ENCODE data around the gene GRAMD2B. TPM values are rescaled to one million over a fixed set of nuclear protein-coding genes. Genes with fewer than 3 reads are reported as not detected.

Gene GRAMD2B
- total and polyA plus RNA-seq, 3 experiments from 2014 or later: 7.0 to 10.4 (median 8.4) TPM

GRCh38 chr5:126487596-126487995 is 64.4 kb downstream of the GRAMD2B start:
- no peak for DNase-seq
- H3K4me1 Mint-ChIP-seq: no peaks in the 10 kb centered on the region
- H3K4me3 ChIP-seq (ENCODE audit: low read length): no peak overlapping the region
- no peaks in the 10 kb centered on the region for H3K9me3 Mint-ChIP-seq
- POLR2A ChIA-PET: no interaction called here
- H3K27me3 Mint-ChIP-seq: no peaks in the 10 kb centered on the region
- H3K27ac ChIP-seq (ENCODE audit: low read depth, low read length): no peak overlapping the region
- CTCF ChIA-PET: interaction anchor here (0.7 to 2.8 kb wide), 2 partner anchors 12 to 13 kb away, joined by 3 to 14 read pairs; no protein-coding TSS in a partner anchor
- H3K27ac Mint-ChIP-seq: peak overlapping the region in 1 of 8 donors; percentile 6
- no peak overlapping the region for H3K4me3 Mint-ChIP-seq
- peaks cover 12% of the 10 kb centered on the region for H3K36me3 ChIP-seq (ENCODE audit: insufficient read depth, low read length)
- no peaks in the 10 kb centered on the region for H3K4me1 ChIP-seq (ENCODE audit: insufficient read depth, low read length)
- H3K9me3 ChIP-seq (ENCODE audit: low read length): no peaks in the 10 kb centered on the region
- peaks cover 12 to 70% (median 21%) of the 10 kb centered on the region in 3 donors for H3K36me3 Mint-ChIP-seq
- no peaks in the 10 kb centered on the region for H3K27me3 ChIP-seq (ENCODE audit: insufficient read depth, low read length, poor library complexity, severe bottlenecking)

GRCh38 chr5:126488443-126489065 is 65.3 kb downstream of the GRAMD2B start:
- no peak overlapping the region for H3K4me3 Mint-ChIP-seq
- peak overlapping the region in 1 of 8 donors; percentile 5 for H3K27ac Mint-ChIP-seq
- Histone ChIP-seq H3K27me3 (ENCODE audit: insufficient read depth, low read length, poor library complexity, severe bottlenecking) (no peaks in the 10 kb centered on the region), H3K36me3 (ENCODE audit: insufficient read depth, low read length) (peaks cover 12% of the 10 kb centered on the region), H3K27ac (ENCODE audit: low read depth, low read length) (no peak overlapping the region), H3K4me3 (ENCODE audit: low read length) (no peak overlapping the region), H3K9me3 (ENCODE audit: low read length) (no peaks in the 10 kb centered on the region), H3K4me1 (ENCODE audit: insufficient read depth, low read length) (no peaks in the 10 kb centered on the region)
- POLR2A ChIA-PET: no interaction called here
- no peak for DNase-seq
- peaks cover 6 to 68% (median 19%) of the 10 kb centered on the region in 3 donors for H3K36me3 Mint-ChIP-seq
- no peaks in the 10 kb centered on the region for H3K4me1 Mint-ChIP-seq
- H3K27me3 Mint-ChIP-seq: no peaks in the 10 kb centered on the region
- CTCF ChIA-PET: interaction anchor here (2.8 kb wide), 1 partner anchor 12 kb away, joined by 14 read pairs; no protein-coding TSS in a partner anchor
- H3K9me3 Mint-ChIP-seq: no peaks in the 10 kb centered on the region

- no peaks in the 10 kb centered on the region for H3K9me3 Mint-ChIP-seq
- no peaks in the 10 kb centered on the region for H3K4me1 Mint-ChIP-seq
- CTCF ChIA-PET: interaction anchor here (1.4 to 2.8 kb wide), 2 partner anchors 10 kb away, joined by 3 to 14 read pairs; no protein-coding TSS in a partner anchor
- Histone ChIP-seq H3K27me3 (ENCODE audit: insufficient read depth, low read length, poor library complexity, severe bottlenecking) (no peaks in the 10 kb centered on the region), H3K9me3 (ENCODE audit: low read length) (no peaks in the 10 kb centered on the region), H3K27ac (ENCODE audit: low read depth, low read length) (no peak overlapping the region), H3K36me3 (ENCODE audit: insufficient read depth, low read length) (peaks cover 5% of the 10 kb centered on the region), H3K4me1 (ENCODE audit: insufficient read depth, low read length) (no peaks in the 10 kb centered on the region), H3K4me3 (ENCODE audit: low read length) (no peak overlapping the region)
- H3K36me3 Mint-ChIP-seq: peaks cover 6 to 54% (median 19%) of the 10 kb centered on the region in 3 donors
- no peak for DNase-seq
- no peaks in the 10 kb centered on the region for H3K27me3 Mint-ChIP-seq
- peak overlapping the region in 5 of 8 donors; percentile 7 to 62 (median 25) for H3K27ac Mint-ChIP-seq
- POLR2A ChIA-PET: no interaction called here
- H3K4me3 Mint-ChIP-seq: no peak overlapping the region
Observed at GRCh38 chr5:126490167-126490940, 67.1 kb downstream of the GRAMD2B start.

- Histone ChIP-seq H3K36me3 (ENCODE audit: insufficient read depth, low read length) (no peaks in the 10 kb centered on the region), H3K27ac (ENCODE audit: low read depth, low read length) (no peak overlapping the region), H3K9me3 (ENCODE audit: low read length) (no peaks in the 10 kb centered on the region), H3K4me1 (ENCODE audit: insufficient read depth, low read length) (no peaks in the 10 kb centered on the region), H3K27me3 (ENCODE audit: insufficient read depth, low read length, poor library complexity, severe bottlenecking) (no peaks in the 10 kb centered on the region), H3K4me3 (ENCODE audit: low read length) (no peak overlapping the region)
- no peak overlapping the region for H3K4me3 Mint-ChIP-seq
- H3K27me3 Mint-ChIP-seq: no peaks in the 10 kb centered on the region
- no peaks in the 10 kb centered on the region for H3K9me3 Mint-ChIP-seq
- H3K36me3 Mint-ChIP-seq: peaks cover 0 to 30% (median 8%) of the 10 kb centered on the region in 3 donors
- ChIA-PET POLR2A (no interaction called here), CTCF (no interaction called here)
- H3K4me1 Mint-ChIP-seq: no peaks in the 10 kb centered on the region
- no peak for DNase-seq
- H3K27ac Mint-ChIP-seq: peak overlapping the region in 1 of 8 donors; percentile 9
Observed at GRCh38 chr5:126492939-126493338, 69.7 kb downstream of the GRAMD2B start.

- H3K27ac Mint-ChIP-seq: no peak overlapping the region
- Histone ChIP-seq H3K36me3 (ENCODE audit: insufficient read depth, low read length) (no peaks in the 10 kb centered on the region), H3K27me3 (ENCODE audit: insufficient read depth, low read length, poor library complexity, severe bottlenecking) (no peaks in the 10 kb centered on the region), H3K9me3 (ENCODE audit: low read length) (no peaks in the 10 kb centered on the region), H3K27ac (ENCODE audit: low read depth, low read length) (no peak overlapping the region), H3K4me3 (ENCODE audit: low read length) (no peak overlapping the region), H3K4me1 (ENCODE audit: insufficient read depth, low read length) (no peaks in the 10 kb centered on the region)
- POLR2A ChIA-PET: no interaction called here
- H3K9me3 Mint-ChIP-seq: no peaks in the 10 kb centered on the region
- peaks cover 0 to 16% (median 6%) of the 10 kb centered on the region in 3 donors for H3K36me3 Mint-ChIP-seq
- DNase-seq: no peak
- H3K4me1 Mint-ChIP-seq: peaks cover 0 to under 1% (median 0%) of the 10 kb centered on the region in 3 donors
- no peaks in the 10 kb centered on the region for H3K27me3 Mint-ChIP-seq
- H3K4me3 Mint-ChIP-seq: no peak overlapping the region
- CTCF ChIA-PET: no interaction called here
Observed at GRCh38 chr5:126494393-126494792, 71.2 kb downstream of the GRAMD2B start.

GRCh38 chr5:126497506-126497905 is 74.3 kb downstream of the GRAMD2B start:
- Mint-ChIP-seq H3K27ac (peak overlapping the region in 3 of 8 donors; percentile 12 to 88 (median 36)), H3K4me3 (no peak overlapping the region), H3K4me1 (peaks cover 6 to 16% (median 7%) of the 10 kb centered on the region in 3 donors), H3K36me3 (peaks cover 0 to 5% (median 0%) of the 10 kb centered on the region in 3 donors), H3K9me3 (no peaks in the 10 kb centered on the region), H3K27me3 (no peaks in the 10 kb centered on the region)
- Histone ChIP-seq H3K9me3 (ENCODE audit: low read length) (no peaks in the 10 kb centered on the region), H3K4me3 (ENCODE audit: low read length) (no peak overlapping the region), H3K27ac (ENCODE audit: low read depth, low read length) (no peak overlapping the region), H3K4me1 (ENCODE audit: insufficient read depth, low read length) (peaks cover 11% of the 10 kb centered on the region), H3K27me3 (ENCODE audit: insufficient read depth, low read length, poor library complexity, severe bottlenecking) (no peaks in the 10 kb centered on the region), H3K36me3 (ENCODE audit: insufficient read depth, low read length) (no peaks in the 10 kb centered on the region)
- no peak for DNase-seq
- ChIA-PET POLR2A (no interaction called here), CTCF (no interaction called here)

- H3K27ac Mint-ChIP-seq: peak overlapping the region in 4 of 8 donors; percentile 3 to 72 (median 34)
Observed at GRCh38 chr5:126499278-126499677, 76.1 kb downstream of the GRAMD2B start.

GRCh38 chr5:126499853-126500342 is 76.7 kb downstream of the GRAMD2B start:
- CTCF ChIA-PET: interaction anchor here (0.7 to 3.0 kb wide), 21 partner anchors 9 to 162 kb away, joined by 3 to 14 read pairs (median 4); no protein-coding TSS in a partner anchor
- POLR2A ChIA-PET: no interaction called here
- peak in 4 of 5 donors; percentile 5 to 67 (median 51) for DNase-seq
- H3K36me3 Mint-ChIP-seq: no peaks in the 10 kb centered on the region
- H3K9me3 ChIP-seq (ENCODE audit: low read length): no peaks in the 10 kb centered on the region
- H3K36me3 ChIP-seq (ENCODE audit: insufficient read depth, low read length): no peaks in the 10 kb centered on the region
- H3K9me3 Mint-ChIP-seq: no peaks in the 10 kb centered on the region
- H3K27me3 ChIP-seq (ENCODE audit: insufficient read depth, low read length, poor library complexity, severe bottlenecking): no peaks in the 10 kb centered on the region
- peaks cover 11% of the 10 kb centered on the region for H3K4me1 ChIP-seq (ENCODE audit: insufficient read depth, low read length)
- H3K4me3 Mint-ChIP-seq: no peak overlapping the region
- no peaks in the 10 kb centered on the region for H3K27me3 Mint-ChIP-seq
- no peak overlapping the region for H3K4me3 ChIP-seq (ENCODE audit: low read length)
- H3K4me1 Mint-ChIP-seq: peaks cover 6 to 22% (median 13%) of the 10 kb centered on the region in 3 donors
- H3K27ac Mint-ChIP-seq: peak overlapping the region in 6 of 8 donors; percentile 8 to 80 (median 59)
- no peak overlapping the region for H3K27ac ChIP-seq (ENCODE audit: low read depth, low read length)

More at GRCh38 chr5:126499278-126499677, 76.1 kb downstream of the GRAMD2B start:
- no peak overlapping the region for H3K4me3 Mint-ChIP-seq
- no peaks in the 10 kb centered on the region for H3K36me3 Mint-ChIP-seq
- Histone ChIP-seq H3K27me3 (ENCODE audit: insufficient read depth, low read length, poor library complexity, severe bottlenecking) (no peaks in the 10 kb centered on the region), H3K9me3 (ENCODE audit: low read length) (no peaks in the 10 kb centered on the region), H3K27ac (ENCODE audit: low read depth, low read length) (no peak overlapping the region), H3K4me1 (ENCODE audit: insufficient read depth, low read length) (peaks cover 11% of the 10 kb centered on the region), H3K36me3 (ENCODE audit: insufficient read depth, low read length) (no peaks in the 10 kb centered on the region), H3K4me3 (ENCODE audit: low read length) (no peak overlapping the region)
- H3K9me3 Mint-ChIP-seq: no peaks in the 10 kb centered on the region
- no peaks in the 10 kb centered on the region for H3K27me3 Mint-ChIP-seq
- no peak for DNase-seq
- H3K4me1 Mint-ChIP-seq: peaks cover 6 to 22% (median 12%) of the 10 kb centered on the region in 3 donors
- CTCF ChIA-PET: interaction anchor here (0.9 to 3.0 kb wide), 16 partner anchors 10 to 161 kb away, joined by 3 to 14 read pairs (median 6); no protein-coding TSS in a partner anchor
- POLR2A ChIA-PET: no interaction called here
